ENCODE results near the gene PLP2.

DNA sequence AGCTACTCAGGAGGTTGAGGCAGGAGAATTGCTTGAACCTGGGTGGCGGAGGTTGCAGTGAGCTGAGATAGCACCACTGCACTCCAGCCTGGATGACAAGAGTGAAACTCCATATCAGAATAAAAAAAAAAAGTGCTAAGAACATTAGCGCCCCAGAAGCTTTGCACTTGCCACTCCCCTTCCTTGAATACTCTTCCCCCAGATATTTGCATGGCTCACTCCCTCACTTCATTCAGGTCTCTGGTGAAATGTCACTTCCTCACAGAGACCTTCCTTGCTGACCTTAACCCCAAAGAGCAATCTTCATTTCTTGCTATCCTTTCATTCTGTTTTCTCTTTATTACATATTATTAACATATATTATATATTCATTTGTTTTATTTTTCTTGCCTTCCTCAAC lies 50.2 kb downstream of the PLP2 start:
- TF ChIP-seq, protein P1, sequence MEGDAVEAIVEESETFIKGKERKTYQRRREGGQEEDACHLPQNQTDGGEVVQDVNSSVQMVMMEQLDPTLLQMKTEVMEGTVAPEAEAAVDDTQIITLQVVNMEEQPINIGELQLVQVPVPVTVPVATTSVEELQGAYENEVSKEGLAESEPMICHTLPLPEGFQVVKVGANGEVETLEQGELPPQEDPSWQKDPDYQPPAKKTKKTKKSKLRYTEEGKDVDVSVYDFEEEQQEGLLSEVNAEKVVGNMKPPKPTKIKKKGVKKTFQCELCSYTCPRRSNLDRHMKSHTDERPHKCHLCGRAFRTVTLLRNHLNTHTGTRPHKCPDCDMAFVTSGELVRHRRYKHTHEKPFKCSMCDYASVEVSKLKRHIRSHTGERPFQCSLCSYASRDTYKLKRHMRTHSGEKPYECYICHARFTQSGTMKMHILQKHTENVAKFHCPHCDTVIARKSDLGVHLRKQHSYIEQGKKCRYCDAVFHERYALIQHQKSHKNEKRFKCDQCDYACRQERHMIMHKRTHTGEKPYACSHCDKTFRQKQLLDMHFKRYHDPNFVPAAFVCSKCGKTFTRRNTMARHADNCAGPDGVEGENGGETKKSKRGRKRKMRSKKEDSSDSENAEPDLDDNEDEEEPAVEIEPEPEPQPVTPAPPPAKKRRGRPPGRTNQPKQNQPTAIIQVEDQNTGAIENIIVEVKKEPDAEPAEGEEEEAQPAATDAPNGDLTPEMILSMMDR (conservative IDR thresholded peaks at IDR 0.05; ENCODE audit: low read length), result no peak
- no peak for TF ChIP-seq EZH2phosphoT487 (IDR thresholded peaks at IDR 0.05; ENCODE audit: borderline replicate concordance, low read depth, low read length)

Data from OCI-LY7 (cell line).